PC-9 (cell line): Measurements from ENCODE around the gene SPEM2. TPM values are rescaled to one million over a fixed set of nuclear protein-coding genes. Genes with fewer than 3 reads are reported as not detected.

ENCODE experiments used
- BruUV-seq: library from RNA; stranded (reverse); fragments of 400-500 nt; replicated peaks from 2 replicates; lab custom pipeline; 2021; lab: Mats Ljungman, UMichigan
- CTCF ChIA-PET: fragments of 300-600 bp; sonication (Branson Sonifier 250); formaldehyde crosslinking; loops from one replicate; lab custom pipeline; 2022; ENCODE audit warnings: antibody characterized with exemption; lab: Charles Lee
- POLR2A ChIA-PET: fragments of 300-600 bp; sonication (Branson Sonifier 250); formaldehyde crosslinking; loops from one replicate; lab custom pipeline; 2022; ENCODE audit warnings: antibody characterized with exemption; ENCODE audit not compliant: unreplicated experiment; lab: Charles Lee
- DNase-seq, 2 experiments: peaks; one replicate each; pipeline versions ENCODE4 v3.0.0 to v3.0.0-alpha.2; 2015 to 2022; ENCODE audit warnings: mixed read lengths in 1 of 2
- H2AFZ ChIP-seq: fragments of 200-600 bp; sonication (generic); 2 replicates; pipeline ENCODE4 v1.8.1; 2017; ENCODE audit warnings: antibody characterized with exemption
- H3F3A ChIP-seq: fragments of 200-600 bp; sonication (generic); 2 replicates; pipeline ENCODE4 v1.8.1; 2017; ENCODE audit warnings: antibody characterized with exemption, mild to moderate bottlenecking, low read depth; ENCODE audit not compliant: insufficient read depth
- H3K27ac ChIP-seq: fragments of 200-600 bp; sonication (generic); 2 replicates; pipeline ENCODE4 v1.6.1; 2016; ENCODE audit warnings: mixed run types
- H3K27me3 ChIP-seq: fragments of 200-600 bp; sonication (generic); 2 replicates; pipeline ENCODE4 v1.6.1; 2016; ENCODE audit warnings: low read depth, mixed run types; ENCODE audit not compliant: insufficient read depth
- H3K36me3 ChIP-seq: fragments of 200-600 bp; sonication (generic); 2 replicates; pipeline ENCODE4 v1.6.1; 2016; ENCODE audit warnings: low read depth, mixed run types
- H3K4me1 ChIP-seq: fragments of 200-600 bp; sonication (generic); replicated peaks from 2 replicates; pipeline ENCODE4 v1.6.1; 2016; ENCODE audit warnings: mixed run types; ENCODE audit not compliant: insufficient read depth
- H3K4me2 ChIP-seq: fragments of 200-600 bp; sonication (generic); 2 replicates; pipeline ENCODE4 v1.6.1; 2017; ENCODE audit warnings: mixed run types
- H3K4me3 ChIP-seq: fragments of 200-600 bp; sonication (generic); 2 replicates; pipeline ENCODE4 v1.6.1; 2016; ENCODE audit warnings: mixed run types
- H3K79me2 ChIP-seq: fragments of 200-600 bp; sonication (generic); 2 replicates; pipeline ENCODE4 v1.6.1; 2017; ENCODE audit warnings: low read depth, mixed run types
- H3K9me2 ChIP-seq: fragments of 200-600 bp; sonication (generic); 2 replicates; pipeline ENCODE4 v1.8.1; 2017; ENCODE audit warnings: mild to moderate bottlenecking; ENCODE audit not compliant: insufficient read depth
- H3K9me3 ChIP-seq: fragments of 200-600 bp; sonication (generic); 2 replicates; pipeline ENCODE4 v1.8.1; 2016; ENCODE audit warnings: low read depth; ENCODE audit not compliant: insufficient read depth
- H4K20me1 ChIP-seq: fragments of 200-600 bp; sonication (generic); 2 replicates; pipeline ENCODE4 v1.8.1; 2017; ENCODE audit not compliant: insufficient read depth
- EZH2 ChIP-seq: fragments of 200-600 bp; sonication (generic); IDR thresholded peaks from 2 replicates; pipeline ENCODE4 v1.8.0; 2017; ENCODE audit warnings: antibody characterized with exemption, low read depth
- intact Hi-C: fragments of 100-400 bp; cut with micrococcal nuclease; formaldehyde crosslinking; loops from one replicate; pipeline ENCODE4 v1.10.0; 2022; ENCODE audit not compliant: unreplicated experiment
- total RNA-seq: library from RNA; stranded (reverse); gene quantifications from 2 replicates; pipeline ENCODE4 v1.2.3, GENCODE V29; 2021
- TF ChIP-seq, protein P1 (sequence below): fragments of 200-600 bp; sonication (generic); conservative IDR thresholded peaks from 2 replicates; pipeline ENCODE4 v1.6.1; 2017; ENCODE audit warnings: mixed run types, antibody characterized with exemption, mild to moderate bottlenecking, moderate library complexity

Gene SPEM2
- total RNA-seq, 1 experiment from 2014 or later, result 0.50 TPM

DNA sequence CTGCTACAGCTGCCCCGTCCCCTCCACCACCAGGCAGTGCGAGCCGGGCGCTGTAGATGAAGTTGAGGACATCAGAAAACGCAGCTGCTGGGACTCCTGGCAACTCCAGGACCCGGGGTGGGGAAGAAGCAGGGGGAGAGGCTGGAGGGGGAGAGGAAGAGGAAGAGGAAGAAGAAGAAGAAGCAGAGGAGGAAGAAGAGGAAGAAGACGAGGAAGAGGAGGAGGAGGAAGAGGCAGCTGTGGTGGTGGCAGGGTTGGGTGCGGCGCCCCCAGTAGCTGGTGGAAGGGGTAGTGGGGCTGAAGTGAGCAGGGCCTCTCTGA is 40.9 kb downstream of the SPEM2 start:
- no peaks in the 10 kb centered on the region for H4K20me1 ChIP-seq
- POLR2A ChIA-PET, result no interaction called here
- DNase-seq, result no peak
- no peaks in the 10 kb centered on the region for H3K9me2 ChIP-seq
- no peaks in the 10 kb centered on the region for H3F3A ChIP-seq
- H2AFZ ChIP-seq, result no peak overlapping the region
- no peaks in the 10 kb centered on the region for H3K27me3 ChIP-seq
- no peaks in the 10 kb centered on the region for H3K9me3 ChIP-seq
- H3K79me2 ChIP-seq, result no peaks in the 10 kb centered on the region
- intact Hi-C loops, result no loop called here
- no peaks in the 10 kb centered on the region for H3K4me1 ChIP-seq
- TF ChIP-seq, protein P1, sequence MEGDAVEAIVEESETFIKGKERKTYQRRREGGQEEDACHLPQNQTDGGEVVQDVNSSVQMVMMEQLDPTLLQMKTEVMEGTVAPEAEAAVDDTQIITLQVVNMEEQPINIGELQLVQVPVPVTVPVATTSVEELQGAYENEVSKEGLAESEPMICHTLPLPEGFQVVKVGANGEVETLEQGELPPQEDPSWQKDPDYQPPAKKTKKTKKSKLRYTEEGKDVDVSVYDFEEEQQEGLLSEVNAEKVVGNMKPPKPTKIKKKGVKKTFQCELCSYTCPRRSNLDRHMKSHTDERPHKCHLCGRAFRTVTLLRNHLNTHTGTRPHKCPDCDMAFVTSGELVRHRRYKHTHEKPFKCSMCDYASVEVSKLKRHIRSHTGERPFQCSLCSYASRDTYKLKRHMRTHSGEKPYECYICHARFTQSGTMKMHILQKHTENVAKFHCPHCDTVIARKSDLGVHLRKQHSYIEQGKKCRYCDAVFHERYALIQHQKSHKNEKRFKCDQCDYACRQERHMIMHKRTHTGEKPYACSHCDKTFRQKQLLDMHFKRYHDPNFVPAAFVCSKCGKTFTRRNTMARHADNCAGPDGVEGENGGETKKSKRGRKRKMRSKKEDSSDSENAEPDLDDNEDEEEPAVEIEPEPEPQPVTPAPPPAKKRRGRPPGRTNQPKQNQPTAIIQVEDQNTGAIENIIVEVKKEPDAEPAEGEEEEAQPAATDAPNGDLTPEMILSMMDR, result no peak
- no peak for TF ChIP-seq EZH2
- no peaks in the 10 kb centered on the region for H3K36me3 ChIP-seq
- no peak overlapping the region for H3K4me3 ChIP-seq
- no peak overlapping the region for H3K4me2 ChIP-seq
- no peak overlapping the region for H3K27ac ChIP-seq
- CTCF ChIA-PET, result no interaction called here
- no TSS peak for BruUV-seq

DNA sequence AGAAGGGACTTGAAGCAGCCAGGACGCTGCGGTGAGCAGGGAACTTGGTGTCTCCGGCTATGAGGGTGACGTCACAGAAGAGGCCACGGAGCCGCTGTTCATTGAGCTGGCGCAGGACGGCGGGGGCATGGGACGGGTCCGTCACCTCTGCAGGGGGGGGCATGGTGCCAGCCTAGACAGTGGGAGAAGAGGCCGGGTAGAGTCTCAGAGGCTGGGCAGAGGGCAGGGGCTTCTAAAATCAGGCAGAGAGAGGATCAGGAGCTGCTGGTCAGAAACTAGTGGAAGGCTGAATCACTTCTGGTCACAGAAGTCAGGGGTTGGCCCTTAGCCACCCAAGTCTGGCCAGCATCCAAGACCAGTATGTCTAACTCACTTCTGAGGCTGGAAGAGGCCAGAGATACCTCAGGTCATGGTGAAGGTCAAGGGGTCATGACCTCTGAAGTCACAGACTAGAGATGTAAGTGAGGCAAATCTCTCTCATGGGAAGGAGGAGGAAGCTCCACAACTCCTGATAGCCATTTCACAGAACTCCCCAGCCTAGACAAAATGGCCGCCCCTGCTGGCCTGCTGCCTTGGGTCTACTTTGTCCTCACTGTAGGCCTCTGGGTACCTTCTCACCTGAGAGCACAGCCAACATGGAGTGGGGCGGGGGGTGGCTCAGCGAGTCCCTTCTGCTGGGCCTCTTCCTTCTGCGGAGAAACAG is 41.4 kb downstream of the SPEM2 start:
- Histone ChIP-seq H3K4me1 (no peaks in the 10 kb centered on the region), H3K36me3 (no peaks in the 10 kb centered on the region), H4K20me1 (no peaks in the 10 kb centered on the region), H3K27me3 (no peaks in the 10 kb centered on the region), H3K9me2 (no peaks in the 10 kb centered on the region), H3K9me3 (no peaks in the 10 kb centered on the region), H3F3A (no peaks in the 10 kb centered on the region), H2AFZ (no peak overlapping the region), H3K79me2 (no peaks in the 10 kb centered on the region), H3K4me3 (no peak overlapping the region), H3K4me2 (no peak overlapping the region), H3K27ac (no peak overlapping the region)
- no peak for DNase-seq
- ChIA-PET CTCF (no interaction called here), POLR2A (no interaction called here)
- TF ChIP-seq EZH2, result no peak
- TF ChIP-seq, protein P1, result no peak
- BruUV-seq, result no TSS peak
- intact Hi-C loops, result no loop called here

DNA sequence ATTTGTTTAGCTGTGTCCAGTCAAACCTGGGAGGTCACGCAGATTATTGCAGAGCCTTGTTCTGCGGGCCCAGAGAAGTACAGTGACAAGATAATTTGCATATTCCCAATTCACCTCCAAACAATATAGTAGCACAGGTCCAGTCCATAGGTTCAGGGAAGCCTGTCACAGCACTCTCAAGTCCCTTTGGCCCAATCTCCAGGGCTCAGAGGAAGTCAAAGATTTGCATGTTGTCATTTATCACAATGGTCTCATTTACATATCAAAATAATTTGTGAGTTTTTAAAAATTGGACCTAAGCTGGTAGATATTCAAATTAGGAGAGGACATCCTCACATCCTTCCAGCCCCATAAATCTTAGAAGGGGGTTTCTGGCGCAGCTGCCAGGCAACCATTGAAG is 42.1 kb downstream of the SPEM2 start:
- BruUV-seq, result no TSS peak
- Histone ChIP-seq H3K4me1 (no peaks in the 10 kb centered on the region), H3K4me3 (no peak overlapping the region), H3K27ac (no peak overlapping the region), H3F3A (no peaks in the 10 kb centered on the region), H3K27me3 (no peaks in the 10 kb centered on the region), H3K9me2 (no peaks in the 10 kb centered on the region), H3K79me2 (no peaks in the 10 kb centered on the region), H3K9me3 (no peaks in the 10 kb centered on the region), H3K4me2 (no peak overlapping the region), H2AFZ (no peak overlapping the region), H3K36me3 (no peaks in the 10 kb centered on the region), H4K20me1 (no peaks in the 10 kb centered on the region)
- intact Hi-C loops, result no loop called here
- ChIA-PET POLR2A (interaction anchor here (0.6 kb wide), 1 partner anchor 10 kb away, joined by 3 read pairs; no protein-coding TSS in a partner anchor), CTCF (no interaction called here)
- TF ChIP-seq EZH2, result no peak
- TF ChIP-seq, protein P1, result no peak
- DNase-seq, result no peak
